ENCODE measurements around the gene WNT8A.
"Not testable (repeated sequence)": the region's sequence is repeated elsewhere in the genome, so short reads cannot be mapped to it uniquely, and the experiment has no call there.

Gene WNT8A, protein sequence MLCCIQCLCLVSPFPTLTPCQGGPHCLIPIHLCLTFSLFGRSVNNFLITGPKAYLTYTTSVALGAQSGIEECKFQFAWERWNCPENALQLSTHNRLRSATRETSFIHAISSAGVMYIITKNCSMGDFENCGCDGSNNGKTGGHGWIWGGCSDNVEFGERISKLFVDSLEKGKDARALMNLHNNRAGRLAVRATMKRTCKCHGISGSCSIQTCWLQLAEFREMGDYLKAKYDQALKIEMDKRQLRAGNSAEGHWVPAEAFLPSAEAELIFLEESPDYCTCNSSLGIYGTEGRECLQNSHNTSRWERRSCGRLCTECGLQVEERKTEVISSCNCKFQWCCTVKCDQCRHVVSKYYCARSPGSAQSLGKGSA

DNA sequence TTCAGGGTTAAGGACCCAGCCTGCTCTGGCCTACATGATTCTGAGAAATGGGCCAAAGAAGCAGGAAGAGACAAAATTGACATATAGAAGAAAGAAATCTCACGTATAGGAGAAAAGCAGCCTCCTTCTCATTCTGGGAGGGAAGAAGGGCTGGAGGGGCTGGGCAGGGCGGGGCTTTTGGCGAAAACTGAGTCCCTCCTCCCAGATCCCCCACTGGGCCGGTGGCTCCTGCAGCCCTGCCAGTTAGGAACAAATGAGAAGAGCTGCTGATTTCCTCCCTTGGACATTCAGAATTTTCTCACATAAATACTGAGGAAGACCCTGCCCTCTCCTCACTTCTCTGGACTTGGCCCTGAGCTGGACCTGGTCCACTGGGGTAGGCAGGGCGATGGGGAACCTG, at the start of gene WNT8A:
TSS of gene WNT8A (plus strand) at position 332 of the 400 bp plus-strand sequence. CDS start 95 bp downstream, outside the sequence.
- no peak for DNase-seq

DNA sequence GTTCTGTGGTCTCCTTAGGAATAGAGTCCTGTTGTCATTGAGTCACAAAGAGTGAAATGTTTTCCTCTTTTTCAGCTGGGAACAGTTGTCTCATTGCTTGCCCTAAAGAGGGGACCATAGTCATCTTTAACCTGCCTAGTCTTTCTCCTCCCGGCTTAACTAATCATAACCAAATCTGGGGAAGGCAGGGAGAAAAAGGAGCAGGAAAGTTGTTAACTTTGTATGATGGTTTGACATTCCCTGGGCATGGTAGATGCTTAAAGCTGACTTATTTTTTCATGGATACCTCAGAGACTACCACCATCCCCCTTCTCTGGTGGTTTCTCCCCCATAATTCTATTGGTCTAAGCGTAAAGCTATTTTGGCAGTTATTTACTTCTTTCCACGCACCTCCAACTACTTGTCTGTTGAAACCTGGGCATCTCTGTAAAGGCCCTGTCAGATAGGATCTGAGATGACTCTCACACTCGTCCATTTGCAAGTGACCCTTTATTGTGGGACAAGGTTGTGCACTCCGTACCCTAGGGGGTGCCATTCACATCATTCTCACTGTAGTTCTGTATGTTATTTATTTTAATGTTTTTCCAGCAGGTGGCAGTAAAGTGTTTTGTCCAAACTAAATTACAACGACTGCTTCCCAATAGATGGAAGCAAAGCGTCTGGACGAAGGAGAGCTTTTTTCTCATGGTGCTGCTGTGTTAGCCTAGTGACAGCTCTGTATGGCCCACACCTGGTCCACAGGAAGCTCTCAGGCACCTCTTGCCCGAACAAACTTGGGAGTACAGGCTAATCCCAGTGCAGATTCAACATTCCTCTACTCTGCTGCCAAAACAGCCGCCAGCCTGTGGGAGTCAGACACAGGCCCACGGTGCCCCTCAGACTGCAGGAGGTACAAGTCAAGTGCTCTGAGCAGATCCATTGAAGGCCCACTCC, 48.0 kb upstream of the WNT8A start:
- DNase-seq = peak; percentile 90

DNA sequence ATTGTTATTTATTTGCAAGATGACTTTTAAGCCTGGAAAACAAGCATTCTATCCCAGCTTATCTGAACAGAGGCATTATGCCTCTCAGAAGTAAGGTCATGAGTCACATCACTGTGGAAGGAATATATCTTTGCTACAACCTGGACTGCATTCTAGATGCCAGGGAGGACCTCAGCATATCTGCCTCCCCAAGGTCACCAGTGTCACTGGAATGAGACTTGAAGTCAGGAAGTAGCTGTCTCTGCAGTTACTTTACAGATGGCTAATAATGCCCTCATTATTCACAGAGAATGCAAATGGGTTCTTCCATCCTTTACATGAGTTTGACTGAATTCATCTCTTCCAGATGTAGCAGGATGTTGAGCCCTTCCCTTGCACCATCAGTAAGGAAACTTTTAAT, 46.6 kb upstream of the WNT8A start:
- no peak for DNase-seq

DNA sequence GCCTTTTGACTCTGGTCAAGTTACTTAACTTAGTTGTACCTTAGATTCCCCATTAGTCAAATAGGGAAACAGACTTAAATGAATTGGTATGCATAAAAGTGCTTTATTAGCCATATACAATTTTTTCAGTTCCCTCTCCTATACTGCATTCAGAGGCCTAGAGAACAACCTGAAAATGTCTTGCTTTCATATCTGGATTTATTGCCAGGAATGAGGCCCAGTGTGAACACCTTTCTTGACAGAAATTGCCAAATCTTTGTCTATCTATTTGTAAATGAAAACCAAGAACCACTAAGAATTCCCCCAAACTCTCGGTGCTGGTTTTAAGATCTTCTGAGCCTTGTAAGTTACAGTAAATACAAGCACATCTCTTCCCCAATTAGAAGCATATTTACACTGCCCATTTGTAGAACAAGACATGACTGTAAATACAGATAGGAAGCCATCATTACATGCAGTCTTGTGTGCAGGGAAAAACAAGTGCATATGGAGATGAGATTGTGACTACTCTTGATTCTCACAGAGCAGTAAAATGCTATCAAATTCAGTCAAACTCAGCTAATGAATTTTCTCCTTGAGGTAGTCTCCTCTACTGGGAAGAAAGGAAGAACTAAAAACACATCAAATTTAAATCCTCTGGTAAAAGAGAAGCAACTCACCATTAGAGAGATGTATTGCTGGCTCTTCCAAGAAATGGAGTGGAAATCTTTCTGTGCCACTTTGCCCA, 45.8 kb upstream of the WNT8A start:
- no peak for DNase-seq

DNA sequence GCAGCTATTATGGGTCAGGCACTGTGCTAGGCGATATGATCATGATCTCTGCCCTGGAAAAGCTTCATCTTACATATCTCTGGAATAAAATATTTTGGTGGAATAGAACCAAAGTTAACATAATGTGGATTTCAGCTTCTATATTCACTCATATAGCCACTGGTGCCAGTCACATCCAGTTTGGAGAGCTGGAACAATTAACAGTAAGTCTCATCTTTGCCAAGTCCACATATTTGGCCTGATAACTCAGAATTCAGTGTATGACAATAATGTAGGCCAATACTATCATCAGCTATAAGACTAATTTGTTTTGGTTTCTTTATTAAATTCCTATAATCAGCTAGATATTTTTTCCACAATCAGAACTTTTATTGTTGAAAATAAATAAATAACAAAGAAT, 45.0 kb upstream of the WNT8A start:
- DNase-seq = no peak

DNA sequence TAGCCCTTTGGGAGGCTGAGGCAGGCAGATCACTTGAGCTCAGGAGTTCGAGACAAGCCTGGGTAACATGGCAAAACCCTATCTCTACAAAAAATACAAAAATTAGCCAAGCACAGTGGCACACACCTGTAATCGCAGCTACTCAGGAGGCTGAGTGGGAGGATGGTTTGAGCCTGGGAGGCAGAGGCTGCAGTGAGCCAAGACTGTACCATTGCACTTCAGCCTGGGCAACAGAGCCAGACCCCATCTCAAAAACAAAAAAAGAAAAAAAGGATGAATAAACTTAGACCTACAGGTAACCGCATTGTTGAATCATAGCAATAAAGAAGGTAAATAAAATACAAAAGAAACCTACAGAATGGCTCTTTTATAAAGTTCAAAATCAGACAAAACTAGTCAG, 38.5 kb upstream of the WNT8A start:
- DNase-seq = not testable (repeated sequence)

DNA sequence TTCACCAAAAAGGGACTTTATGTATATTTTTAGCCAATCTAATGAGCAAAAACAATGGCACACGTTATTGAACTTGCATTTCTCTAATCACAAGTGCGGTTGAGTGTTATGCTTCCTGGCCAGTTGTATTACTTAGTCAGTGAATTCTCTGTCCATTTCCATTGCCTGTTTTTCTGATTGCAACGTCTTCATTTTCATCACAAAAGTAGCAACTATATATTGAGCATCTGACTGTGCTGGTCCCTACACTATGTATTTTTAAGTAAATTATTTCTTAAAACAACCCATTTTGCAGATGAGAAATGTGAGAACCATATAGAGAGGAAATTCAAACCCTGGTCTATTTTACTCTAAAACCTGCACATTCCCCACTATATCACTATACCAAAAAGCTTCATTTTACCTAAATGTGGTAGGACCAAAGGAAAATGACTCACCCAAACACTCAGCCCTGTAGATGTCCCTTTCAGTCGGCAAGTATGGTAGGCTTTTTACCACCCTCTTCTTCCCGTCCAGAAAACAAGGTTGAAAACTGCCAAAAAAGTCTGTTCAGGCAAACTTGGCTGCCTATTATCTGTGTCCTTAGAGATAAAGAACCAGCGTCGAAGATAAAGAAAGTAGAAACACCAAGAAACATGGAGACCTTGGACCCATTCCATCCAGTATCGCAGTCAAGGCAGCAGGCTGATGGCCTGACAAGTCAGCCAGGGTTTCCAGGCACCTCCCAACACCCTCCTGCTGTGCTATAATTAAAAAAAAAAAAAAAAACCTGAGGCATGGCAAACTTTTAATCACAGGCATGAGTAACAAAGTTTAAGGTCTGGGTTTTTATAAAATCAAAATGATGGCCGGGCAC, 32.2 kb upstream of the WNT8A start:
- DNase-seq = no peak

DNA sequence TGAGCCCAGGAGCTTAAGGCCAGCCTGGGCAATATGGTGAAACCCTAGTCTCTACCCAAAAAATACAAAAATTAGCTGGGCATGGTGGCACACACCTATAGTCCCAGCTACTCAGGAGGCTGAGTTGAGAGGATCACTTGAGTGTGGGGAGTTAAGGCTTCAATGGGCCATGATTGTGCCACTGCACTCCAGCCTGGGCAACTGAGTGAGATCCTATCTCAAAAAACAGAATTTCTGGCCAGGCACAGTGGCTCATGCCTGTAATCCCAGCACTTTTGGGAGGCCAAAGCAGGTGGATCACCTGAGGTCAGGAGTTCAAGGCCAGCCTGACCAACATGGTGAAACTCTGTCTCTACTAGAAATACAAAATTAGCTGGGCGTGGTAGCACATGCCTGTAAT, 31.1 kb upstream of the WNT8A start:
- DNase-seq = not testable (repeated sequence)

DNA sequence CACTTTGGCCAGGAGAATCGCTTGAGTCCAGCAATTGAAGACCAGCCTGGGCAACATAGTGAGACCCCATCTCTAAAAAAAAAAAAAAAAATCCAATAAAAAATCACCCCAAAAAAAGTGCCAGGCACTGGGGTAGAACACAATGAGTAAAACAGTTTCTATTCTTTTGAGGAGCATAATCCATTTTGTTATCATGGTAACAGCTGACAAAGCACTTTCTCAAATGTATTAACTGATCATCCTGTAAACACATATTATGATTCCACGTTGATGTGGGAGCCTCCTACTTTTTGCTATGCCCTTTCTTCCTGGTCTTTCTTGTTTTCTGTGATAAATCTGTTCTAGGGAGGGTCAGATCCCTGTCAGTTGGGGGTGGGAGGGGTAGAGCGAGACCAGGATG, 30.3 kb upstream of the WNT8A start:
- no peak for DNase-seq

DNA sequence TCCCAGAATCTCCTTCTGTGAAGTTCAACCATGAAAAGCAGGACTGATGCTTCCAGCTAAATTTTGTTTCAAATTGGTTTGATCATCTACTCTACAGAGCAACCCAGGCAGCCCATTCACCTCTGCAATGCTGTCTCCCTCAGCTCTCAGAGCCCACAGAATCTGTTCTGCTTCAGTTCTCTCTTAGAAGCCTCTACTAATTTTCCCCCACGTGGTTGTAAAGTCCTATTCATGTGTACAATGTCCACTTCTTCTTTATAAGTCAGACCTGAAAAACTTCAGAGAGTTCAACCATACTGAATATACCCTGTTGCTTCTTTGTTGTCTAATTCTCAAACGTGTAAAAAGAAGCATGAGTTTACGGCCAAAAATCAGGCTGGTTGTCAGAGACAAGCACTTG, 29.6 kb upstream of the WNT8A start:
- DNase-seq = no peak

DNA sequence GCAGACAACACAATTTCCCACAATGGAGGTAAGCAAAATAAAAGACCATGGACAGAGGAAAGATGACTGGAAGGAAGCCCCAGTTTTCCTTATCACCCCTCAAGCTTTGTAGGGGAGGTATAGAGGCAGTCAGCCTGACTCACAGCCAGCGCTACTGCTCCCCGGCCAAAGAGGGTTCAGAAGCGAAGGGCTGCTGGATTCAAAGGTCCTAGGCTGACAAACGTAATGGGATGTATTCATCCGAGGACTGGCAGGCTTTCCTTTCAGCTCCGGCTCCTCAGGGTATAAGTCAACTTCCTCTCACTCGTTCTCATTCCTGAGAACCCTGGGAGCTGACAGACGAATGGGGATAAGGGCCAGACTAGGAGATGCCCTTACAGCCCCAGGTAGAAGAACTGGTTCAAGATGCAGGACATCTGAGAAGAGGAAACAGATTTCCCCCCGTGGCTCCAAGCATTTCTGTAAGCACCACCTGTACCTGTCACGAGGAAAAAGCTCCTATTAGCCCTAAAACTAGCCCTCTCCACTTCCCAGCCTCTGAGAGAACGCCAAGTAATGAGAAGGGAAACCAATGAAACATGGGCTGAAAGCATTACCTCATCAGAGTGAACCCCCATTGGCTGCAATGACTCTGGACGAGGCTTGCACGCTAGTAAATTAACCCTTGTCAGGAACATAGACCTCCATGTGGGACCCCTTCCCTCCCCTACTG, 28.8 kb upstream of the WNT8A start:
- no peak for DNase-seq

DNA sequence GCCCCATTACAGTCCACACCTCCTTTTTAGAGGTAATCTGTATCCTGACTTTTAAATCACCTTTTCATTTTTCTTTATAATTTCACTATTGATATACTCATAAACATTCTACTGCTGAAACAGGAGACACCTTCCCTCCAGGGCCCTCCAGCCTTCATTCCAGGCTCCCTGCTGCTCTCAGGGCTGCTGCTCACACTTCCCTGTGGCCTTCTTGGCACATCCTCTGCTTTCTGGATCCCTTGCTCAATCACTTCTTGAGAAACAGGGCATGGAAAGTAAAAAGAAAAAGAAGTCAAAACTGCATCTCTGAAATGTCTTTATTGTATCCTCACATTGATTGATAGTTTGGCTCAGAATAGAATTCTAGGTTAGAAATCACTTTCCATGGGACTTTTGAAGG, 19.3 kb upstream of the WNT8A start:
- DNase-seq = no peak

DNA sequence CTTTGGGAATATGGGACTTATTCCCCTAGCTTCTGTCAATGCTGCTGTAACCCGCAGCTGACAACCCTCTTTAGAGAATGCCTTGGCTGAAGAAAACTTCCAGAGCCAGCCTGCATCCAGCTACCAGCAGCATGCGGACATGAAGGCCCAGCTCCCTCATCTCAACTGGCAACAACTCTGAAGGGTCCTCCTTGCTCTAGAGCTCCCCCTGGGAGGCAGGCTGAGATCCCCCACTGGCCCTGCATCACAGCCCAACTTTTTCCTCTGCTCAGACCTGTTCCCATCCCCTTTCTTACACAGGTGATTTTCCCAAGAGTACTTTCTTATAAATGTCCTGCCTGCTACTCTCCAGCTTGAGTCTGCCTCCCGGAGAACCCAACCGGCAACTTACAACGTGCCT, 18.7 kb upstream of the WNT8A start:
- DNase-seq = no peak

DNA sequence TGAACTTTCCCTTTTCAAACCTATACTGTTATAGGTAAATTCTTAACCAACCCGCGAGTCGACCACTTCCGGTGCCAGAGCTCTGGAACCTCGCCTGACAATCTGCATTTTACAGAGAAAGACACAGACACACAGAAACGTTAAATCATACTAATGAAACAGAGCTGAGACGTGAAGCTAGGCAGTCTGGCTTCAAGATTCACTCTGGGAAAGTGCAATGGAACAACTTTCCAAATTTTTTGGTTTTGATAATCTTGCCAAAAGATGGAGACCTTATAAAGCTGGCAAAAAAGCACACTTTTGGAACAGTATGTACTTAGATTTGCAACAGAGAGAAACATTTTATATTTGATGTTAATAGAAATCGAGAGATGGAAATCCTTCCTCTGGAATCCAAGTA, 15.9 kb upstream of the WNT8A start:
- DNase-seq = no peak

DNA sequence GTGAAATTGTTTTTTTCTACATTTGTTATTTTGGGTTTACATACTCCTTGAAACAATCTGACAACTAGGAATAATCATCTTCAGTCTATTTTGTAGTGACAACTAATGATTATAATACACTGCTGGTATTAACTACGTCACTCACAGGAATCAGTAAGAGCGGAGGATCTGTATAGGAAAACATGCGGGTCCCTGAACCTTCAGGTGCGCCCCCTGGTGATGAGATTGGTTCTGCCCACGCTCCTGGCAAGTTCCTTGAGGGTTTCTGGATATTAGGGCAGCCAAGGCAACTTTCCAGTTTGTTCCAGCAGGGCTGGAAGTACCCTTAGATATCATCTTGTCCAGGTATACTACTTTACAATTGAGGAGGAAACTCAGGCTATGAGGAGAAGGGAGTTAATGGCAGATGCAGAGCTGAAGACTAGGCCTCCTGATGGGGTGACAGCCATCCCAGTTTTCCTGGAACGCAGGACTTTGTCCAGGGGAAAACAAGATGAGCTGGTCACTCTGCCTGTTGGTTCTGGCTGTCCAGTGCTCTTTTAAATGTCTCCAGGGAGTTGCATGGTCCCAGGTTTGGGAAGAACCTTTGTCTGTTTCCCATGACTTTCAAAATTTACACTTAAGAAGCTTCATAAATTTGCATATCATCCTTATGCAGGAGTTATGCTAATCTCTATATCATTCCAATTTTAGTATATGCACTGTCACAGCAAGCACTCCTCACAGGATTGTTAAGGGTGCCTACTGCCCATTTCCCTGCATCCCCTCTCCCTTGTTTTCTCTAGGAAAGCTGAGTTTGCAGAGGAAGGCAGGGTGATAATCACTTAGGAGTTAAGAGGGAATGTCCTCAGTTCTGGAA, 14.9 kb upstream of the WNT8A start:
- DNase-seq = peak; percentile 70

DNA sequence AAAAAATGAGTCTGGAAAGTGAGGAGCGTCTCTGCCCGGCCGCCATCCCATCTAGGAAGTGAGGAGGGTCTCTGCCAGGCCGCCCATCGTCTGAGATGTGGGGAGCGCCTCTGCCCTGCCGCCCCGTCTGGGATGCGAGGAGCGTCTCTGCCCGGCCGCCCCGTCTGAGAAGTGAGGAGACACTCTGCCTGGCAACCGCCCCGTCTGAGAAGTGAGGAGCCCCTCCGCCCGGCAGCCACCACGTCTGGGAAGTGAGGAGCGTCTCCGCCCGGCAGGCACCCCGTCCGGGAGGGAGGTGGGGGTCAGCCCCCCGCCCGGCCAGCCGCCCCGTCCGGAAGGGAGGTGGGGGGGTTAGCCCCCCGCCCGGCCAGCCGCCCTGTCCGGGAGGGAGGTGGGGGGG, 13.8 kb upstream of the WNT8A start:
- not testable (repeated sequence) for DNase-seq

DNA sequence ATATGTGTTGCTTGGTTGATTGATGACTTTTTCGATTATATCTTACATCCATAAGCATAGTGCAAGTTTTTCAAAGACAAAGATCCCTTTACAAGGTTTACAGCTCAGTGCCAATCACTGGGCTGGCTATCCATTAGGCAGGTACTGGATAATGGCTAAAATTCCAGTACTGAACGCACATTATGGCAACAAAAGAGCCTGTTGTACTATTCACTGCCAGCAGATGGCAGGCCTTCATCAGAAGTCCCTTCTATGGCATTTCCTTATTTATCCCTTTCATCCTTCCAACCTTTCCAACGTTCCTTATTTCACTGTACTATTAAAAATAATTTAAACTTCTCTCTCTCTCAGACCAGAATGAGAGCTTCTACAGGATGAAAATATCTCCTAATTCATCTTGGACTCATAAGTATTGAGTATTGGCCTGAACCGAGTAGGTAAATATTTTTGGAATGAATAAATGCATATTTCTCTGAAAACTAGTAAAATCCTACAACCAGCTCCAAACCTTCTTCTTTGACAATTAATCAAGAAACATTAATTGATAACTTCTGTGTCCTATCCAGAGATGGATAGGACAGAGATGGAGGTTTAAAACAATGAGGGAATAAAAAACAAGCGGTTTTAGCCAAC, 6.7 kb upstream of the WNT8A start:
- DNase-seq = peak; percentile 70

DNA sequence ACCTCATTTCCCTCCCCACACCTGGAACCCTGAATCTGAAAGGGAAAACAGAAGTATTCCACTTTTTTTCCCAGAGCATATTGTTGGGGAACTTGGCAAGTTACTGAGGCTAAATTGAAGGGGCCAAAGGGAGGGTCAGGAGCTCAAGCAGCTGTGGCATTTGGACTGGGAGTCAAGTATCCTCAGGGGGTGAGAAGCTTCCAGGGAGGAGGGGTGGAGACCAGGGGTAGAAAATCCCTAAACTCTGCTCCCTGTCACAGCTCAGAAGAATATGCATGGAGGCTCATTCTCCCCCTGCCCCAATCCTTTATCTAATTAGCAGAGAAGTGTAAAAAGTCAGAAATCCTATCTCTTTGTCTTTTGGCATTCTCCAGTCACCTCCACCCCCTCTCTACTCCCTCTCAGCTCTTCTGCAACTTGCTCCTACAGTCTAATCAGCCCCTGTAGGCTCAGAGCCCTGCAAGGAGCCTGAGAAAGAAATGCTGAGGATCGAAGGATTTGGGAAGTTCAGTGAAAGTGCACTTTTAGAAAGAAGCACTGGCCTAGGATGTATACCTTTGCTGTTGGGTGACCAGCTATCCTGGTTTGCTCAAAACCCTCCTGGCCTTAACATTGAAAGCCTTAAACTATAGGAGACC, 5.7 kb upstream of the WNT8A start:
- no peak for DNase-seq

DNA sequence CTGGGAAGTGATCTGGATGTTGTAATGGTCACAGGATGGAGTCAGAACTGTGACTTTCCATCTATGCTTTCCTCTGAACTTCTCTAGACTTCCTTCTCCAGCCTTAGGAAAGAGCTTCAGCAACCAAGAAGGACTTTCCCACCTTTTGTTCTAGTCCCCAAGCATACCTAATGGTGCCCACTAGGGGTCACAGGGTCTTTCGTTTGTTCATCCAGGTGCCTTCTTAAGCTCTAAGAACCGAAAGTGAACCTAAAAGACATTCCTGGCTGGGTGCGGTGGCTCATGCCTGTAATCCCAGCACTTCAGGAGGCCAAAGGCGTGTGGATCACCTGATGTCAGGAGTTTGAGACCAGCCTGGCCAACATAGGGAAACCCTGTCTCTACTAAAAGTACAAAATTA, 1.8 kb upstream of the WNT8A start:
- no peak for DNase-seq

DNA sequence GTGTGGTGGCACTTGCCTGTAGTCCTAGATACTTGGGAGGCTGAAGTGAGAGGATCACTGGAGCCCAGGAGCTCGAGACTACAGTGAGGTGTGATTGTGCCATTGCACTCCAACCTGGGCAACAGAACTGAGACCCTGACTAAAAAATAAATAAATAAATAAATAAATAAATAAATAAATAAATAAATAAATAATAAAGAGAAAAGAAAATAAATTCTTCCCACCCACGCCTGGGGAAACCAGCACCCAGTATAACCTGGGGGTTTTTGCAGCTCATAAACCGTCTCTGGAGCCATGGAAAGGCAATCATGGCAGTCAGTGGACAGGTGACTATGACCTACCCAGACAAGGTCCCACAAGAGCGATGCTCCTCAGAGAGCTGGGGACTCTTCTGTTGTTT, 7.9 kb downstream of the WNT8A start:
- no peak for DNase-seq
